ENCODE results near the gene UEVLD.
"Not testable (repeated sequence)": the region's sequence is repeated elsewhere in the genome, so short reads cannot be mapped to it uniquely, and the experiment has no call there.

UEVLD gene

DNA sequence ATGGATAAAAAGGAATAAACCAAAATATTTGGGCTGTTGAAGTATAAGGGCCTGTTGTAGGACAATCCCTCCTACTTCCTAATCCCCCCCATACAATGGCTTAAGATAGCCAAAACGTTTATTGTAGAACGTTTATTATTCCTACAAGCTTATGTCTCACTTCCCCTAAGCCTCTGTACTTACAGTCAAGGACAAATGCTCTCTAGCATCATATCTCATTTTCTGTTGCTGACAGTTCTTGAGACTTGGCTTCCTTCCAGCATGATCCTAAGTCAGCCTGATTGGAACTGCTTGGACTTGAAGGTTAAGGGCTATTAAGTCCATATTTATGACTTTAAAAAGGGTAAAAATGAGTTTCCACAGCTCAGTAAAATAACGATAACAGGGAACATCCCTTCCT, 19.8 kb upstream of the UEVLD start:
- DNase-seq (no peak), ATAC-seq (no peak)
- peaks cover 29% of the 10 kb centered on the region for H3K36me3 Mint-ChIP-seq (ENCODE audit: low read depth)
- no peak overlapping the region for H3K27ac Mint-ChIP-seq
- H3K27me3 Mint-ChIP-seq: no peaks in the 10 kb centered on the region
- H3K4me3 Mint-ChIP-seq: no peak overlapping the region
- H3K9me3 Mint-ChIP-seq: no peaks in the 10 kb centered on the region
- H3K4me1 Mint-ChIP-seq: no peaks in the 10 kb centered on the region

DNA sequence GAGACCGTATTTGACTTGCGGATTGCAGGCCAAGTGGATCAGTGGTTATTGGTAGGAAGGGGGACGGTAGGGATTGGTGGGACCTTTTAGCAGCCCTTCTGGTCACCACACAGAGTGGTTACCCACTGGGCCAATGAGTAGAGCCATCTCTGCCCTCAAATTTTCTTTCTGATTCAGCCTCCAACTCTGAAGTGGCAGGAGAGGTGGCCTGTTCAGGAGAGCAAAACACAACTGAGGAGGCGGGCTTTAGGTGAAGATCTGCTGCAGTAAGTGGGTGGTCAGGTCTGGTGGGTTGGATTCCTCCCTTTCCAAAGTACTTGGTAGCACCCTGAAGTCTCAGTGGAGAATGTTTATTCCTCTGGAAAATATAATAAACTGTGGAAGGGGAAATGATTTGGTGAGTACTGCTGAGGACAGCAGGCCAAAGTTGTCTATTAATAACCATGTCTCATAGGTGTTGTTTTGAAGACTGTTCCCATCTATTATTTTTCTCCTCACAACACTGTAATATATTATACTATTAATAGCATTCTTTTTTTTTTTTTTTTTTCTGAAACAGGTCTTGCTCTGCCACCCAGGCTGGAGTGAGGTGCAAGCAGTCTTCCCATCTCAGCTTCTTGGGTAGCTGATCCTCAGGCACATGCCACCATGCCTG, 12.5 kb upstream of the UEVLD start:
- Mint-ChIP-seq H3K4me1 (no peaks in the 10 kb centered on the region), H3K27ac (no peak overlapping the region), H3K4me3 (no peak overlapping the region), H3K36me3 (ENCODE audit: low read depth) (no peaks in the 10 kb centered on the region), H3K27me3 (no peaks in the 10 kb centered on the region), H3K9me3 (no peaks in the 10 kb centered on the region)
- DNase-seq (no peak), ATAC-seq (no peak)

DNA sequence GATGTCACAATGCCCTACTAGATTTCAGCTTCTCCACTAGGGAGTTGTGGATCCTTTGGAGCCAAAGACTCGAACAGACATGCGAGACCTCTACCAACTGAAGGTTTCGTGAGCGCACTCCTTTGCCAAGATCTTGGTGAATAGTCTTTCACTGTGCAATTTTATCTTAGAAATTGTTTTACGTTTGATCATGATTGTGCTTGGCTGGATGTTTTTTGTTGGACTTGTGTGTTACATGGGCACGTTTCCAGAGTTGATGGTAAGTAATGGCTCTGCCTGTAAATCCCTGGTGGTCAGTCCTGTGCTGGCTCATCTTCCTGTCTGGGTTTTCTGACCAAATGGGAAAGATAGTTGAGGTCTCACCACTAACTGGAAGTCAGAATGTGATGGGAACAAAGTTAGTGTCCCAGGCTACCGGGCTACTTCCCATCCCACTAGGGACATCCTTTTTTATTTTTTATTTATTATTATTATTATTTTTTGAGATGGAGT, 11.3 kb upstream of the UEVLD start, which contains the start of gene MISFA:
MISFA (plus strand) TSS at position 51 of the 492 bp plus-strand sequence; CDS start at position 191, 140 bp downstream.
- no peak for ATAC-seq
- H3K27ac Mint-ChIP-seq: no peak within 1 kb of the TSS
- no peaks in the 10 kb centered on the region for H3K4me1 Mint-ChIP-seq
- DNase-seq: no peak
- no peak within 1 kb of the TSS for H3K4me3 Mint-ChIP-seq
- H3K27me3 Mint-ChIP-seq: no peaks in the 10 kb centered on the region
- no peaks in the 10 kb centered on the region for H3K36me3 Mint-ChIP-seq (ENCODE audit: low read depth)
- H3K9me3 Mint-ChIP-seq: no peaks in the 10 kb centered on the region

DNA sequence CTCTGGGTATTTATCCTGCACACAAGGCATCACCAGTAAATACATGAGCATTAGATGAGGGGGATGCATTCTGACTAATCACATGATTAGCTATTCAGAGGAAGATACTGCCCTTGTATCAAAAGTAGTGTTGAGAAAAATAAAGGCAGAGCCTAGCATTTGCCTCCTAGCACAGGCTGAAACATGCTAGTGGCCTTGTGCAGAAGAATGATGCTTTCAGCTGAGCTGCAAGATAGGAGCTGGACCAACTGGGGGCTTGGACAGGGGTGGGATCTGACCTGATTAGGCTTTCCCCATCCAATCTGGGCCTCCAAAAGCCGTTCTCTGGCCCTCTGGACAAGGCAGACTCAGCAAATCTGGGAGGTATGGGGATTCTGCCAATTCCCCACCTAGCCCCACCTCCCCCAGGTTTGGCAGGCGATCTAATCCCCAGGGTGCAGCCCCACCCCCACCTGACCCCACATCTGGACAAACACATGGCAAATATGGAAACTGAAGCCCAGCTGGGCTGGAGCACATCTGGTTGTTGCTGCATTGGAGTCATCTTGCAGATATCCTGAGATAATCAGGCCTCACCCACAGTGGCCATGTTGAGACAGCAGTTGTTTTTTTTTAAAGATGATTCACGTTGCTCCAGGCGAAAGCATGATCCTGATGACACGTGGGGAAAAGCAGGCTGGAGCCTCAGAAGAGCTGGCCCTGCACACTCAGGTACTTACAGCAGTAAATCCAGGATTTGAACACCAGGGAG, 6.6 kb upstream of the UEVLD start:
- no peak for ATAC-seq

DNA sequence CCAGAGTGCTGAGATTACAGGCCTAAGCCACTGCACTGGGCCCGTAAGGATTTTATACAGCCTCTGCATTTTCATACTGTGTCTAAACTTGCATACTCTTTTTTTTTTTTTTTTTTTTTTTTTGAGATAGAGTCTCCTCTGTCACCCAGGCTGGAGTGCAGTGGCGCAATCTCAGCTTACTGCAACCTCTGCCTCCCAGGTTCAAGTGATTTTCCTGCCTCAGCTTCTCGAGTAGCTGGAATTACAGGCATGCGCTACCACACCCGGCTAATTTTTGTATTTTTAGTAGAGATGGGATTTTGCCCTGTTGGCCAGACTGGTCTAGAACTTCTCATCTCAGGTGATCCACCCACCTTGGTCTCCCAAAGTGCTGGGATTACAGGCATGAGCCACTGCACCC, 5.6 kb upstream of the UEVLD start:
- not testable (repeated sequence) for H3K4me1 Mint-ChIP-seq; H3K27me3 Mint-ChIP-seq; H3K36me3 Mint-ChIP-seq (ENCODE audit: low read depth); H3K27ac Mint-ChIP-seq; H3K9me3 Mint-ChIP-seq; DNase-seq; ATAC-seq; H3K4me3 Mint-ChIP-seq

More for the DNA sequence above, 6.6 kb upstream of the UEVLD start:
- Mint-ChIP-seq H3K27me3 (no peaks in the 10 kb centered on the region), H3K27ac (no peak overlapping the region), H3K36me3 (ENCODE audit: low read depth) (no peaks in the 10 kb centered on the region), H3K9me3 (no peaks in the 10 kb centered on the region), H3K4me1 (no peaks in the 10 kb centered on the region), H3K4me3 (no peak overlapping the region)
- no peak for DNase-seq

DNA sequence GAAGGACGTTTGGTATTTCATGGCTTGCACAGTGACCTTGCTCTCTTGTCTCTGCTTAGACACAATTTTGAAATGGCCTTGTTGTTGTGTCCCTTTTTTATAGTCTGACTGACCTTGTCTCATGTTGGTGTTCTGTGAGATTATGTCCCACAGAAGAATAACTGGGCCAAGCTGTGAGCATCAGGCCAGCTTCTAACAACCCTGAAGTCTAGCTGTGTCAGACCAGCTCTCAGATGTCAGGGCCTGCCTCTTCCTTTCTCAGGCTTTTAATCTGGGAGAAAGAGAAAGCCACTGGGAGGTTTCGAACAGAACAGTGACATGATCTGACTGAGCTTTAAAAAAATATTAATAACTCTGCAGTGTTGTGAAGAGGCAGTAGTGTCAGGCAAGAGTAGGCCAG, 2.0 kb upstream of the UEVLD start:
- Mint-ChIP-seq H3K36me3 (ENCODE audit: low read depth) (no peaks in the 10 kb centered on the region), H3K4me1 (no peaks in the 10 kb centered on the region), H3K27me3 (no peaks in the 10 kb centered on the region), H3K27ac (peak overlapping the region; percentile 6), H3K4me3 (no peak overlapping the region), H3K9me3 (no peaks in the 10 kb centered on the region)
- DNase-seq: no peak
- ATAC-seq: no peak

DNA sequence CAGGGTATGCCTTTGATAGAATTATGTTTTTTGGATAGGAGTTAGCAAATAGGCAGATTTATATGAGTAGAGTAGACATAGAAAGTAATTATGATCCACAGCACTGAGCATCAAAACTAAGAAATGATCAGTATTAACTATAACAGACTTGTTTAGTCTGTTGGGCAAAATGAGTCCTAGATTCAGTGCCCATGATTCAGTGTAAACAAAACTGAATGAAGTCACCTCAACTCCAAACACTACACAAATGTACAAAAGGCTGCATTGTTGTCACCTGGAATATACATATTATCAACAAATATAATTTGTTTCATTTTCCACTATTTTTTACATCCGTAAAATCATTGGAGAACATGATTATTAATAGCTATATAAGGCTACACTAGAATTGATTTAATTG, 6.7 kb downstream of the UEVLD start:
- Mint-ChIP-seq H3K36me3 (ENCODE audit: low read depth) (peaks cover 5% of the 10 kb centered on the region), H3K27ac (no peak overlapping the region), H3K4me3 (no peak overlapping the region), H3K9me3 (no peaks in the 10 kb centered on the region), H3K4me1 (peaks cover 14% of the 10 kb centered on the region), H3K27me3 (no peaks in the 10 kb centered on the region)
- ATAC-seq (no peak), DNase-seq (no peak)

DNA sequence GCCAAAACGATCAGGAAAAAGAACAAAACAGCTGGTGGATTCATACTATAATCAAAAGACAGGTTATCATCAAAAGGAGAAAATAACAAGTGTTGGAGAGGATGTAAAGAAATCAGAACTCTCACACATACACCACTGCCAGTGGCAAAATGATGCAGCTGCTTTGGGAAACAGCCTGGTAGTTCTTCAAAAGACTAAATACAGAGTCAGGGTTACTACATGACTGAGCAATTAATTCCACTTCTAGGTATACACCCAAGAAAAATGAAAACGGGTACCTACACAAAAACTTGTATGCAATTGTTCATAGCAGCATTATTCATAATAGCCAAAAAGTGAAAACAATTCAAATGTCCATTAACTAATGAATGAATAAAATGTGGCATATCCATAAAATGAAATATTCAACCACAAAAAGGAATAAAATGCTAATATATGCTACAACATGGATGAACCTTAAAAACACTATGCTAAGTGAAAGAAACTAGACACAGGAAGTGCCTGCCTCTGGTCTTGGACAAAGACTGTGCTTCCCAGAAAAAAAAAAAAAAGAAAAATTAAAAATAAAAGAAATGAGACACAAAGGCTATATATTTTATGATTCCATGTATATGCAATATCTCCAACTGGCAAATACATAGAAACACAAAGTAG, 8.3 kb downstream of the UEVLD start:
- H3K36me3 Mint-ChIP-seq (ENCODE audit: low read depth): peaks cover 15% of the 10 kb centered on the region
- H3K4me3 Mint-ChIP-seq: no peak overlapping the region
- no peak for ATAC-seq

DNA sequence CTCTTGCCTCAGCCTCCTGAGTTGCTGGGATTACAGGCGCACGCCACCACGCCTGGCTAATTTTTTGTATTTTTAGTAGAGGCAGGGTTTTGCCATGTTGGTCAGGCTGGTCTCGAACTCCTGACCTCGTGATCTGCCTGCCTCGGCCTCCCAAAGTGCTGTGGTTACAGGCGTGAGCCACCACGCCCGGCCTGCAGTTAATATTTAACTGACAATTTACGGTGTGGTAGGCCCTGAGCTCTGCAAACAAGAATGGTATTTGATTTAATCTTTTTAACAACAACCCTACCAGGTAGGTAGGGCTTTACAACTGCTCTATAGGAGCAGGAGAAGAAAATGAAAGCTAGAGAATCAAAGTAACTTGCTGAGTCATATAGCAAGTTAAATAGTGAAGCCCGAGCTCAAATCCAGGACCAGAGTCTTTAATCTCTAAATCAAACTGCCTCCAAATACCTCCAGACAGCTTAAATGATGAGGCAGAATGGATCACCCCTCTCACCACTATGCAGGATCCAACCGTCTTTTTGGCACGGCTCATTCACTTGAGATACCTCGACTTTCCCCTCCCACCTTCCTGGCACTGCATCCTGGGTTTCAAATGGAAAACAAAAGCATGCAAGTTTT, 9.4 kb downstream of the UEVLD start:
- Mint-ChIP-seq H3K36me3 (ENCODE audit: low read depth) (peaks cover 18% of the 10 kb centered on the region), H3K4me3 (peak overlapping the region; percentile 25), H3K9me3 (no peaks in the 10 kb centered on the region), H3K27ac (peak overlapping the region; percentile 37), H3K27me3 (no peaks in the 10 kb centered on the region), H3K4me1 (peaks cover 11% of the 10 kb centered on the region)
- DNase-seq (no peak), ATAC-seq (peak; percentile 54)

More for the DNA sequence above, 8.3 kb downstream of the UEVLD start:
- peaks cover 12% of the 10 kb centered on the region for H3K4me1 Mint-ChIP-seq
- no peaks in the 10 kb centered on the region for H3K27me3 Mint-ChIP-seq
- H3K9me3 Mint-ChIP-seq: no peaks in the 10 kb centered on the region
- H3K27ac Mint-ChIP-seq: no peak overlapping the region
- no peak for DNase-seq

DNA sequence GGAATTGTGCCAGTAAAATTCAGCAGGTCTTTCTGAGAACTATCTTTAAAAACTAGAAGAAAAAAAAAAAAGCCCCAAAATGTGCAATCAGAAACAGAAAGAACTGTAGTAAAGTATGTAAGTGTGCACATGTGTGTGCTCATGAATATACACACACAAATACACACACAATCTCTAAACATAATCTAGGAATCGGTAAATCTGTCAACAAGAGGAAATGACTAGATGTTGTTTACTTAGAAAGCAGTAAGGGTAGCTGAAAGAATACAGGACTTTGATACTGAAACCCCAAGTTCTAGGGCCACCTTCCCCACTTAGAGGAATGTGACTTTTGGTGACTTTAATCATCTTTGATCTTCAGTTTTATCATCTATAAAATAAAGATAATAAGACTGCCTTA, 13.2 kb downstream of the UEVLD start:
- no peaks in the 10 kb centered on the region for H3K27me3 Mint-ChIP-seq
- ATAC-seq: no peak
- no peak overlapping the region for H3K27ac Mint-ChIP-seq
- peaks cover 26% of the 10 kb centered on the region for H3K36me3 Mint-ChIP-seq (ENCODE audit: low read depth)
- H3K4me1 Mint-ChIP-seq: peaks cover 11% of the 10 kb centered on the region
- H3K9me3 Mint-ChIP-seq: no peaks in the 10 kb centered on the region
- DNase-seq: no peak
- H3K4me3 Mint-ChIP-seq: no peak overlapping the region

DNA sequence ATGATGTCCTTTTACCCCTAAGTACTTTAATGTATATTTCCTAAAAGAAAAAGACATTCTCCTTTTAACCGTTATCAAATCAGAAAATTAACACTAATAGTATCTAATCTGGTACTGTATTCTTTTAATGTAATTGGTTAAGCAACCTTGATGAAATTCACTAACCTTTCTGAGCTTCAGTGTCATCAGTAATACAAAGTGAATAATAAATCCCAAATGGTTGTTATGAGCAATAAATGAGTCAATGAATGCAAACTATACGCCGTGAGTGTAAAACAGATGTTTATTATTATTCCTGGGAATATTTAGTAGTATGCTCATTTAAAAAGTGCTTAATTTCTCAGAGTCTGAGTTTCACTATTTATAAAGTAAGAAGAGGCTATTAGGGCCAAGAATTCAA, 21.5 kb downstream of the UEVLD start:
- H3K27me3 Mint-ChIP-seq: no peaks in the 10 kb centered on the region
- H3K36me3 Mint-ChIP-seq (ENCODE audit: low read depth): peaks cover 9% of the 10 kb centered on the region
- no peak overlapping the region for H3K4me3 Mint-ChIP-seq
- DNase-seq: no peak
- ATAC-seq: no peak
- H3K9me3 Mint-ChIP-seq: no peaks in the 10 kb centered on the region
- H3K27ac Mint-ChIP-seq: no peak overlapping the region
- H3K4me1 Mint-ChIP-seq: no peaks in the 10 kb centered on the region

DNA sequence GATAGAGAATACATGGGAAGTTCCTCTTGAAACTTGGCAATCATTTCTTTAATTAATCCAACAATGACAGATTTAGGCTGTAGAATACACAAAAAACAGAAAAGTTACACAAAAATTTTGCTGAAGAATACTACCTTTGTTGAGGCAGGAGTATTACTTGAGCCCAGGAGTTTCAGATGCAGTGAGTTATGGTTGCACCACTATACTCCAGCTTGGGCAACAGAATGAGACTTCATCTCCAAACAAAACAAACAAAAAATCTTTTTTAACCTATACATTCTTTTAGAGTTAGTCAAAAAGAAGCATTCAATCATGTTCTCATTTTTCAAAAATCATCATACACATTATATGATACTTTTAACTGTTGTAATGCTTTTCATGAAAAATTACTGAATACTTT, 22.1 kb downstream of the UEVLD start:
- ATAC-seq (no peak), DNase-seq (no peak)
- H3K9me3 Mint-ChIP-seq: no peaks in the 10 kb centered on the region
- no peaks in the 10 kb centered on the region for H3K27me3 Mint-ChIP-seq
- no peaks in the 10 kb centered on the region for H3K4me1 Mint-ChIP-seq
- peaks cover 6% of the 10 kb centered on the region for H3K36me3 Mint-ChIP-seq (ENCODE audit: low read depth)
- H3K4me3 Mint-ChIP-seq: no peak overlapping the region
- H3K27ac Mint-ChIP-seq: no peak overlapping the region

DNA sequence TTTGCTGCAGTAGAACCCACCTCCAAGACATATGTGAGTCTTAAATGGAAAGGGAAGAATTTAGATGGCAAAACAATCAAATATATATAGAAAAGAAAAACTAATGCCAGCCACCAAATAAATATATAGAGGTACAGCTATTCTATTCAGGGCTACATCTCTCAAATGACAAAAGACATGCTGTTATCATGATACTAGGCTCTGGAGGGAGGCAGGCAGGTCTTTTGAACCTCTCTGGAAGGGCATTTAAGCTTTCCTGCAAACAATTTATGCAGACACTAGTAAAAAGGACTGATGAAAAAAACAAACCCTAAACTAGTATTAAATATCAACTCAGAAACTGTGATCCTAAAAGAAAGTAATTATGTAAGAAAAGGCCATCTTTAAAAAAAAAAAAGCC, 24.4 kb downstream of the UEVLD start:
- Mint-ChIP-seq H3K4me3 (no peak overlapping the region), H3K27me3 (no peaks in the 10 kb centered on the region), H3K9me3 (no peaks in the 10 kb centered on the region), H3K4me1 (no peaks in the 10 kb centered on the region), H3K36me3 (ENCODE audit: low read depth) (peaks cover 8% of the 10 kb centered on the region), H3K27ac (no peak overlapping the region)
- DNase-seq: no peak
- no peak for ATAC-seq

DNA sequence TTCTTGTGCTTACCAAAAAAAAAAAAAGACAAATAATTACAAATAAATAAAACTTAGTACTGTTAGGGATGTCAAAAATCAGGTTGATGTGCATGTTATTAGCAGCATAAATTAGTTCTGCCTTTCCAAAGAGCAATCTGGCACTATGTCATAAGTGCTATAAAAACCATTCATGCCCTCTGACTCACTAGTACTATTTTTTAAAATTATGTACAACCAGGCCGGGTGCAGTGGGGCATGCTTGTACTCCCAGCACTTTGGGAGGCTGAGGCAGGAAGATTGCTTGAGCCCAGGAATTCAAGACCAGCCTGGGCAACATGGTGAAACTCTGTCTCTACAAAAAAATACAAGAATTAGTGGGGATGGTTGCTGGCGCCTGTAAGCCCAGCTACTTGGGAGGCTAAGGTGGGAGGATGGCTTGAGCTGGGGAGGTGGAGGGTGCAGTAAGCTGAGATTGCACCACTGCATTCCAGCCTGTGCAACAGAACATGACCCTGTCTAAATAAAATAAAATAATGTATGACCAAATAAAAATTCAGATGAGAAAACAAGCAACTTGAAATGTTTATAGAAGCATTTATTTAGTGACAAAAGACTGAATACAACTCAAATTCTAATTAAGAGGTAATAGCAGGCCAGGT, 25.3 kb downstream of the UEVLD start:
- peaks cover 8% of the 10 kb centered on the region for H3K36me3 Mint-ChIP-seq (ENCODE audit: low read depth)
- H3K27ac Mint-ChIP-seq: no peak overlapping the region

More for the DNA sequence above, 25.3 kb downstream of the UEVLD start:
- no peaks in the 10 kb centered on the region for H3K27me3 Mint-ChIP-seq
- DNase-seq: no peak
- H3K4me1 Mint-ChIP-seq: no peaks in the 10 kb centered on the region
- no peak for ATAC-seq
- H3K9me3 Mint-ChIP-seq: no peaks in the 10 kb centered on the region
- H3K4me3 Mint-ChIP-seq: no peak overlapping the region
